Measurements from ENCODE around the gene MROH2A.

Gene MROH2A

DNA sequence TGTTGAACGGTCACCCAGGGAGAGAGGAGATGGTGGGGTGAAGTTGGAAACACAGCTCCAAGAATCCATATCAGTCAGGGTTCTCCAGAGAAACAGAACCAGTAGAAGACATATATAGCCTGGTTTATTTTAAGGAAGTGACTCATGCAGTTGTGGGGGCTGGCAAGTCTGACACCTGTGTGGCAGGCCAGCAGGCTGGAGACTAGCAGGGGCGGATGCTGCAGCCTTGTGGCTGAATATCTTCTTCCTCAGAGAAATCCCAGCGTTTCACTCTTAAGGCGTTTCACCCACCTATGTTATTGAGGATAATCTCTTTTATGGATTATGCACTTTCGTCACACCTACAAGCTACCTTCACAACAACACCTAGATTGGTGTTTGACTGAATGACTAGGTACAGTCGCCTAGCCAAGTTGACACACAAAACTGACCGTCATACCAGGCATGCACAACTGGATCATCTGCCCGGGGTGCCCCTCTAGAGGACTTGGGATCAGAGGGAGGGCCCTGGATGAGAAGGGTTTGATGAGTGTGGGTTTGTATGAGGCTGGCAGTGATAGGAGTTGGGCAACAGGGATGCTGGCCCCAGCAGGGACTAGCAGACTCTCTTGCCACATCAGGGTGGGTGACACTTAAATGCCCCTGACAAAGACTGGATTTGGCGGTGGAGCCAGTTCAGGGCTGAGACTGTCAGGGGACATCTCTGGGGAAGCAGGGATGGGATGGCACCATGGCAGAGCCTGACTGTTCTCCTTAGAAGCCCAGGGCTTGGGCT lies 23.4 kb downstream of the MROH2A start:
- no peak overlapping the region for H3K4me3 ChIP-seq (ENCODE audit: low read depth, low read length)

DNA sequence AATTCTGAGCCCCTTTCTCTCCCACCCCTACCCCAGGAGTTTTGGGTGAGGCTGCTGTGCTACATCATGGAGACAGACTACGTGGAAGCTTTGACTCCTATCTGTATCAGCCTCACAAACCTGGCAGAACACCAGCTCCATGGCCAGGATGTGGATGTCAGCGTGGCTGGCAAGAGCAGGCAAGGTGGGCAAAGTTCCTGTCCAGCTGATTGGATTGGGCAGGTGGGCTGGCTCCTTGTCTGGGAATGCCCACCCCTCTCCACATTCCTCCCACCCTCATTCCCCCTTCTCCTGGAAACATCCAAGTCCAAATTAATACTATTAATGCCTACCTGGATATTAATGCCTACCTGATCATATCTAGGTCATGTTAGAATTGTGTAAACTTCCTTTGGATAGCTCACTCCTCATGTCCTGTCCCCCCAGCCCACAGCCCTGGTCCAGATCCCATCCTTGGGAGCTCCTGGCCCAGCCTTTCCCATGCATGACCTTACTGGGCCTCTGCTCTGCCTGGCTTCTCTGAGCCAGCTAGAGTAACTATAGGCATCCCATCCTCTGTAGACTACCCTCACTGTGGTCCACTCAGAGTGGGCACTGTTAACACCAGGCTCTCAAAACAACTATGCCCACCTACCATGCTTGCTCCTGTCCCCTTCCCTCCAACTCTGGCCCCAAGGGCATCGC lies 24.1 kb downstream of the MROH2A start:
- TF ChIP-seq, protein P1, sequence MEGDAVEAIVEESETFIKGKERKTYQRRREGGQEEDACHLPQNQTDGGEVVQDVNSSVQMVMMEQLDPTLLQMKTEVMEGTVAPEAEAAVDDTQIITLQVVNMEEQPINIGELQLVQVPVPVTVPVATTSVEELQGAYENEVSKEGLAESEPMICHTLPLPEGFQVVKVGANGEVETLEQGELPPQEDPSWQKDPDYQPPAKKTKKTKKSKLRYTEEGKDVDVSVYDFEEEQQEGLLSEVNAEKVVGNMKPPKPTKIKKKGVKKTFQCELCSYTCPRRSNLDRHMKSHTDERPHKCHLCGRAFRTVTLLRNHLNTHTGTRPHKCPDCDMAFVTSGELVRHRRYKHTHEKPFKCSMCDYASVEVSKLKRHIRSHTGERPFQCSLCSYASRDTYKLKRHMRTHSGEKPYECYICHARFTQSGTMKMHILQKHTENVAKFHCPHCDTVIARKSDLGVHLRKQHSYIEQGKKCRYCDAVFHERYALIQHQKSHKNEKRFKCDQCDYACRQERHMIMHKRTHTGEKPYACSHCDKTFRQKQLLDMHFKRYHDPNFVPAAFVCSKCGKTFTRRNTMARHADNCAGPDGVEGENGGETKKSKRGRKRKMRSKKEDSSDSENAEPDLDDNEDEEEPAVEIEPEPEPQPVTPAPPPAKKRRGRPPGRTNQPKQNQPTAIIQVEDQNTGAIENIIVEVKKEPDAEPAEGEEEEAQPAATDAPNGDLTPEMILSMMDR (IDR thresholded peaks at IDR 0.05; ENCODE audit: borderline replicate concordance, insufficient read depth, low read depth, low read length): no peak
- no peak overlapping the region for H3K4me3 ChIP-seq (ENCODE audit: low read depth, low read length)

More for the DNA sequence above, 23.4 kb downstream of the MROH2A start:
- TF ChIP-seq, protein P1 (IDR thresholded peaks at IDR 0.05; ENCODE audit: borderline replicate concordance, insufficient read depth, low read depth, low read length): no peak

DNA sequence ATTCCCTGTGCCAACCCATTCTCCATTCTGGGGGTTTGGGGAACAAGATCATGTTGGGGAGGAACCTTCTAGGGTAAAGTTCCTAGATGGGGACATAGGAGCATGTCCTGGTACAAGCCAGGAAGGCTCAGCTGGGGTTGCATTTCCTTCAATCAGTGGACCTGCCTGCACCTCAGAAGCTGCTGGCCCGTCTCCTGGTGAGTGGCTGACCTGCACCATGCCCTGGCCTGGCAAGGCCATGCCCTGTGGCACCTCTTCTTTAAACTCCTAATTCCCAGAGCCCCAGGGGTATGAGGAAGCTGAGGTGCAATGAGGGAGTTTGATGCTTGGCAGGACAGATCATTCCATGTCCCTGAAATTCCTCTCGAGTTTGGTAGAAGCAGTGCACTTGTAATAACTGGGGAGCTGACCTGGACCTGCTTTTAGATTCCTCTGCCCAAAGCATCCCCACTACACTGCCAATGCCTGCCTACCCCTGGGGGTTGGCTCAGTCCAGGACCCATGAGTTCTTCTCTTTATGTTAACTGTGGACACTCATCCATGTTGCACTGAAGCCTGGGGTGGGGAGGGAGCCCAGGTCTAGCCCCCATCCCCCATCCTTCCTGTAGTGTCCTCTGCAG lies 25.3 kb downstream of the MROH2A start:
- no peak overlapping the region for H3K4me3 ChIP-seq (ENCODE audit: low read depth, low read length)
- TF ChIP-seq, protein P1 (IDR thresholded peaks at IDR 0.05; ENCODE audit: borderline replicate concordance, insufficient read depth, low read depth, low read length): no peak

DNA sequence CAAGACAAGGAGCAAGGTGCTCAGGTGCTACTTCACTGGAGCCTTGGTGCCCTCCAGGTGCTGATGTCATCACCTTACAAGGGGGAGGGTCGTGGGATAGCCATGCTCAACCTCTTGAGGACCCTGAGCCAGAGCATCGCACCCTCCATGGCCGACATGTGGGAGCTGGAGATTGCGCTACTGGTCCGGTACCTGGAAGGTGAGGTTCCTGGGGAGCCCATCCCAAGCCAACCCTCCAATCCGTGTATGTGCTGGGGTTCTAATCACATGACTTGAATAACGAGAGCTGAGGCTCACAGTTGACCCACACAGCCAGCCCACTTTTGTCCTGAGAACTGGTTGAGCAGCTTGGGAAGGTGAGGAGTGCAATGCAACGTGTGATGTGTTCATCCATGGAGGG lies 25.9 kb downstream of the MROH2A start:
- TF ChIP-seq, protein P1 (IDR thresholded peaks at IDR 0.05; ENCODE audit: borderline replicate concordance, insufficient read depth, low read depth, low read length): no peak
- no peak overlapping the region for H3K4me3 ChIP-seq (ENCODE audit: low read depth, low read length)

DNA sequence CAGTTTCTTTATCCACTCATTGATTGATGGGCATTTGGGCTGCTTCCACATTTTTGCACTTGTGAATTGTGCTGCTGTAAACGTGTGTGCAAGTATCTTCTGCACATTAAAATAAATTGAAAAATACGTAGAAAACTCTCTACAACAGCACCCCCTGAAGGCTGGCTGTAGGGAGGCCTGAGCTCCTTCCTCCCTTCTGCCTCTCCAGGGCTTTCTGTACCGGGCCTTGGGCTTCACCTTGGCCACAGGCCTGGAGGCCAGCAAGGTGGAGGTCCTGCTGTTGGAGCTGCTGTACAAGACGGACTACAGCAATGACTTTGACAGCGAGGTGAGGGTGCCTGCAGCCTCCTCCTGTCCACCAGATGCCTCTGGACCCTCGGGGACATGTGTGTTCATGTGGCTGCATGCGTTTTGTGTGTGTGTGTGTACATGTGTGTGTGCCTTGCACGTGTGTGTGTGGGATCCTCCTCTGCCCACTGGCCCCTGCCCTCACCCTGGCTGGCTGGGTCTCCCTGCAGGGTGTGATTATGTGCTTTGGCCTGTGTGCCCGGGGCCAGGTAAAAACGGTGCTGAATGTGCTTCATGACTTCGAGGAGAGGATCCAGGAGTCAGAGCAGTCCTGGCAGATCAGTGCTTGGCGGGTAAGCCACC lies 29.2 kb downstream of the MROH2A start:
- H3K4me3 ChIP-seq (ENCODE audit: low read depth, low read length): no peak overlapping the region
- TF ChIP-seq, protein P1 (IDR thresholded peaks at IDR 0.05; ENCODE audit: borderline replicate concordance, insufficient read depth, low read depth, low read length): no peak

DNA sequence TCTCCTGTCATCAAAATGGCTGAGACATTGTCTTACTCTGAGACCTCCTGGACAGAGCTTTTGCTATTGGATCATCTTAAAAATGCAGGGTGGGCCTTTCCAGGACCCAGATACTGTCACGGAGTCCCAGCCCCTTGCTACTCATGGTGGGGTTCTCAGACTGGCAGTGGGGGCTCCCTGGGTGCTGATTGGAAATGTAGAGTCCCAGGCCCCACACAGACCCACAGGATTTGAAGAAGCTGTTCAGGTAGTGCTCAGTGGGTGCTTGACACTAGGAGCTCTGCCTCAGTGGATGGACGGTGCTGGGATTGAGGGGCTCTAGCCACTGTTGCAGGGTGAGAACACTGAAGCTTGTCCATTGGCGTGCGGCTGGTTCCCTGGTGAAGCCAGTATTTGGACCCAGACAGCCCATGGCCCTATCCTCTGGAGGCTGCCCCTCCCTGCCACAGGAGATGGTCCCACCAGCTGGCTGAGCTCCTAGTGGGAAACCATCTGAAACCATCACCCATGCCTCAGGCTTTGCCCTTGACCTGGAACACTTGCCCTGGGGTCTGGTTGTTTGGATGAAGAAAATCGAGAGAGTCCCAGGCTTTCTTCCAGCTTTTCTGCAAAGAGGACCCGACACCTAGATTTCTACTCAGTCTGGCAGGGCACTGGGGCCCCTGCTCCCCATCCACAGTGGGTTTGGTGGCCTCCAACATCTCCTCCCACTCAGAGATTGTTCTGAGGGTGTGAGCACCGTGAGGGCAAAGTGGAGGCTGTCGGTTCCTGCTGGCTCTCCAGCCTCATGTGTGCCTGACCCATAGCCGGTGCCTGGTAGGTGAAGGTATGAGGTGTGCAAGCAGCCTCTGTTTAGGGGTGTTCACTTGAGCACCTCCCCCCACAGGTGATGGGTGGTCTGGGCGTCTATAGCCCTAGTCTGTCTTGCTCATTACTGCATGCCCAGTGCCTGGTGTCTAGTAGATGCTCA lies 30.1 kb downstream of the MROH2A start:
- TF ChIP-seq, protein P1 (IDR thresholded peaks at IDR 0.05; ENCODE audit: borderline replicate concordance, insufficient read depth, low read depth, low read length): no peak
- no peak overlapping the region for H3K4me3 ChIP-seq (ENCODE audit: low read depth, low read length)
